ENCODE results near the gene SLC2A10.

GRCh38 chr20:46704714-46705377, 4.6 kb upstream of the SLC2A10 start:
- no peak for TF ChIP-seq EZH2 (IDR thresholded peaks at IDR 0.05; ENCODE audit: low read depth)
- TF ChIP-seq CTCF (conservative IDR thresholded peaks at IDR 0.05) = no peak

Measured in PC-9 (cell line).